A549 (cell line): ENCODE results near the gene SPATA17.

Experiments used
- BHLHE40 ChIP-seq: IDR thresholded peaks from 2 replicates; pipeline ENCODE4 v1.6.1; 2012; ENCODE audit warnings: low read depth, low read length, inconsistent platforms
- CEBPB ChIP-seq, 2 experiments: fragments of >200 bp in 1 of 2; sonication (Bioruptor Twin) in 1 of 2; formaldehyde crosslinking in 1 of 2; IDR thresholded peaks; 2 replicates each; pipeline ENCODE4 v1.6.1; 2012 to 2016
- CTCF ChIP-seq: fragments of >200 bp; sonication (Bioruptor Twin); formaldehyde crosslinking; IDR thresholded peaks from 3 replicates; pipeline ENCODE4 v1.5.1; 2016
- ELK1 ChIP-seq: fragments of 150-350 bp; IDR thresholded peaks from 2 replicates; pipeline ENCODE4 v1.6.1; 2014; ENCODE audit warnings: low read depth, mild to moderate bottlenecking, low read length
- HMGXB4 ChIP-seq: fragments of 250-450 bp; sonication (Bioruptor Pico); IDR thresholded peaks from 2 replicates; pipeline ENCODE4 v1.5.0; 2021; ENCODE audit warnings: mild to moderate bottlenecking, moderate library complexity, borderline replicate concordance
- HOXB5 ChIP-seq: fragments of 250-450 bp; sonication (Bioruptor Pico); IDR thresholded peaks from 2 replicates; pipeline ENCODE4 v1.5.0; 2020; ENCODE audit warnings: mild to moderate bottlenecking, moderate library complexity
- MAFK ChIP-seq: fragments of 450-650 bp; IDR thresholded peaks from 2 replicates; pipeline ENCODE4 v1.6.1; 2014; ENCODE audit not compliant: partially characterized antibody
- MYC ChIP-seq: IDR thresholded peaks from 2 replicates; pipeline ENCODE4 v1.6.1; 2012; ENCODE audit warnings: mild to moderate bottlenecking, inconsistent platforms, low read length, improper control_type of control experiment, borderline replicate concordance
- POLR2A ChIP-seq: IDR thresholded peaks from 2 replicates; pipeline ENCODE4 v1.6.1; 2012; ENCODE audit warnings: mild to moderate bottlenecking, low read length
- POLR2AphosphoS2 ChIP-seq: conservative IDR thresholded peaks from 2 replicates; pipeline ENCODE4 v1.6.1; 2012; ENCODE audit warnings: low read length, improper control_type of control experiment, inconsistent platforms
- USF2 ChIP-seq: fragments of 450-650 bp; IDR thresholded peaks from 2 replicates; pipeline ENCODE4 v1.6.1; 2014; ENCODE audit warnings: antibody characterized with exemption

GRCh38 chr1:217881131-217881543 is 250.0 kb downstream of the SPATA17 start:
- no peak for TF ChIP-seq POLR2A
- TF ChIP-seq CTCF, result no peak
- TF ChIP-seq BHLHE40, result no peak
- no peak for TF ChIP-seq ELK1
- no peak for TF ChIP-seq MYC
- TF ChIP-seq HMGXB4 (CRISPR knock-in tag), result no peak
- TF ChIP-seq HOXB5 (CRISPR knock-in tag), result no peak
- TF ChIP-seq CEBPB (IDR thresholded peaks at IDR 0.05), result no peak
- no peak for TF ChIP-seq POLR2AphosphoS2
- TF ChIP-seq MAFK, result no peak
- no peak for TF ChIP-seq USF2
